GM19035 (cell line): Measurements from ENCODE around the gene MRFAP1L1.

ENCODE experiments used
- ATAC-seq: cut with Tn5 transposase; IDR thresholded peaks from one replicate; pipeline ENCODE4 v1.9.1; 2021; ENCODE audit not compliant: unreplicated experiment

MRFAP1L1 gene

GRCh38 chr4:6663596-6664393 lies 45.9 kb downstream of the MRFAP1L1 start:
- ATAC-seq = no peak

DNA sequence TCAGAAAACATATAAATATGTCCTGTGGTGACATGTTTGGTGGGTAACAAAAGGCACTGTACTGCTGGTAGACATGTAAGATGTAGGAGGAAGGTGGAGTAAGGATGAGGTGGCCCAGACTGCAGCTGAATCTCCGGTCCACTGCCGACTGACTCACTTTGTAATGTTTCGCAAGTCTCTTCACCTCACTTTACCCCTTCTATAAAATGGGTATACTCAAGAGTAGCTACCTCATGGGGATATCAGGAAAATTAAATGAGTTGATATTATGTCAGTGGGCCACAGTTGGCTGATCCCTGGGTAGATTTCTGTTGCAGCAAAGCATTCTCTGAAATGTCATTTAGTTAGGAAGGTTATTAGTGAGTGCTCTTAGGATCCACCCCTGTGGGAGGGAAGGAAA lies 47.1 kb downstream of the MRFAP1L1 start:
- ATAC-seq = no peak

DNA sequence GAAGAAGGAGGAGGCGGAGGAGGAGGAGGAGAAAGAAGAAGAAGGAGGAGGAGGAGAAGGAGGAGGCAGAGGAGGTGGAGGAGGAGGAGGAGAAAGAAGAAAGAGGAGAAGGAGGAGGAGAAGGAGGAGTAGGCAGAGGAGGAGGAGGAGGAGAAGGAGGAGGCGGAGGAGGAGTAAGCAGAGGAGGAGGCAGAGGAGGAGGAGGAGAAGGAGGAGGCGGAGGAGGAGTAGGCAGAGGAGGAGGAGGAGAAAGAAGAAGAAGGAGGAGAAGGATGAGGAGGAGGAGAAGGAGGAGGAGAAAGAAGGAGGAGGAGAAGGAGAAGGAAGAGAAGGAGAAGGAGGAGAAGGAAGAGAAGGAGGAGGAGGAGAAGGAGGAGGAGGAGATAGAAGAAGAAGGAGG lies 49.2 kb downstream of the MRFAP1L1 start:
- no peak for ATAC-seq

DNA sequence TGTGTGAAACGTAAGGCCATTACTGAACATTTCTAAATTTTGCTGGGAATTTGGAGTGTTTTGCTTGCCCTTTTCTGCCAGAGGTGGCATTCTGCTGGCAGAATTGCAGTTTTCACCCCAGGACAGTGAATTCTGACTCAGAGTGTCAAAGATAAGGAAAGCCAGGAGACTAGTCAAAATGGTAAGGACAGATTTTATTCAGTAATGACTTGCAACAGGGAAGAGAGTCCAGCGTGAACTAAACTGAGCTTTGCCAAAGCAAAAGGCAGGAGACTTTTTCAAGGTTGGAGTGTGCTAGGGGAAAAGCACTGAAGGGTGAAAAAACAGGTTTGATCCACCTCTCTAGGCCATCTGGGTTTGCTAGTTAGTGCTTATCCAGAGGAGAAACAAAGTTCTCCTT lies 49.8 kb downstream of the MRFAP1L1 start:
- no peak for ATAC-seq

GRCh38 chr4:6658597-6659075 lies 51.0 kb downstream of the MRFAP1L1 start:
- ATAC-seq = no peak

DNA sequence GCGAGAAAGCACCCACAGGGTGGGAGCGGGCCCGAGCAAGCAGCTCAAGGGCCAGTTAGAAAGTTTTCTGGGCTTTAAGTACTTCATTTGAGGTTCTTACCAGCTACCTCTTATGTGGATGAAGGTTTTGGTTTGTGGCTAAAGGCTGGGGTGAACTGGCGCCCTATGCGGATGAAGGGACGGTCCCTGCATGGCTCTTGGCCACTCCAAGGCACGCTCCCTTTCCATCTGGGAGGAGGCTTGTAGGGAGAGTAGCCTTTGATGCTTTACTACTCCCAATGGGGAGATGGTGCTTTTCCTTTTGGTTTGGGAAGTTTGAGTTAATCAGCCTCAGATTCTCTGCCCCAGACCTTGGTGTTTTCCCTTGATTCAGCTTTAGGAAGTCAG lies 51.5 kb downstream of the MRFAP1L1 start:
- ATAC-seq = no peak
